ENCODE results near the gene CHD6.
A peak's percentile ranks its signal among the peaks of the same experiment; 100 is the strongest.
"Not testable (repeated sequence)": the region's sequence is repeated elsewhere in the genome, so short reads cannot be mapped to it uniquely, and the experiment has no call there.

Gene CHD6

GRCh38 chr20:41538810-41539596 is 79.2 kb downstream of the CHD6 start:
- DNase-seq: no peak

- DNase-seq: no peak
Observed at GRCh38 chr20:41537865-41538264, 80.3 kb downstream of the CHD6 start.

- not testable (repeated sequence) for DNase-seq
Observed at GRCh38 chr20:41535551-41535950, 82.6 kb downstream of the CHD6 start.

GRCh38 chr20:41534842-41535241 is 83.3 kb downstream of the CHD6 start:
- no peak for DNase-seq

GRCh38 chr20:41534170-41534569 is 84.0 kb downstream of the CHD6 start:
- DNase-seq: no peak

GRCh38 chr20:41533537-41534136 is 84.5 kb downstream of the CHD6 start:
- no peak for DNase-seq

GRCh38 chr20:41532935-41533334 is 85.2 kb downstream of the CHD6 start:
- no peak for DNase-seq

GRCh38 chr20:41531518-41532275 is 86.5 kb downstream of the CHD6 start:
- no peak for DNase-seq

- no peak for DNase-seq
Observed at GRCh38 chr20:41530923-41531322, 87.3 kb downstream of the CHD6 start.

GRCh38 chr20:41526327-41526726 is 91.8 kb downstream of the CHD6 start:
- no peak for DNase-seq

GRCh38 chr20:41524980-41525613 is 93.1 kb downstream of the CHD6 start:
- DNase-seq: peak; percentile 27

- no peak for DNase-seq
Observed at GRCh38 chr20:41523857-41524256, 94.3 kb downstream of the CHD6 start.

GRCh38 chr20:41513829-41514228 is 104.3 kb downstream of the CHD6 start:
- no peak for DNase-seq

- DNase-seq: no peak
Observed at GRCh38 chr20:41512624-41513023, 105.6 kb downstream of the CHD6 start.

GRCh38 chr20:41510847-41511450 is 107.2 kb downstream of the CHD6 start:
- DNase-seq: no peak

GRCh38 chr20:41510224-41510623 is 108.0 kb downstream of the CHD6 start:
- no peak for DNase-seq

- DNase-seq: no peak
Observed at GRCh38 chr20:41509316-41510200, 108.6 kb downstream of the CHD6 start.

- DNase-seq: no peak
Observed at GRCh38 chr20:41508335-41508734, 109.8 kb downstream of the CHD6 start.

- no peak for DNase-seq
Observed at GRCh38 chr20:41507851-41508250, 110.3 kb downstream of the CHD6 start.

- no peak for DNase-seq
Observed at GRCh38 chr20:41507436-41507835, 110.7 kb downstream of the CHD6 start.

- no peak for DNase-seq
Observed at GRCh38 chr20:41506192-41506915, 111.8 kb downstream of the CHD6 start.

Data from NCI-H2227 treated with DMSO at 0.1 percent for 48 hours (cell line).